ENCODE results near the gene SPATA17.

The SPATA17 gene

DNA sequence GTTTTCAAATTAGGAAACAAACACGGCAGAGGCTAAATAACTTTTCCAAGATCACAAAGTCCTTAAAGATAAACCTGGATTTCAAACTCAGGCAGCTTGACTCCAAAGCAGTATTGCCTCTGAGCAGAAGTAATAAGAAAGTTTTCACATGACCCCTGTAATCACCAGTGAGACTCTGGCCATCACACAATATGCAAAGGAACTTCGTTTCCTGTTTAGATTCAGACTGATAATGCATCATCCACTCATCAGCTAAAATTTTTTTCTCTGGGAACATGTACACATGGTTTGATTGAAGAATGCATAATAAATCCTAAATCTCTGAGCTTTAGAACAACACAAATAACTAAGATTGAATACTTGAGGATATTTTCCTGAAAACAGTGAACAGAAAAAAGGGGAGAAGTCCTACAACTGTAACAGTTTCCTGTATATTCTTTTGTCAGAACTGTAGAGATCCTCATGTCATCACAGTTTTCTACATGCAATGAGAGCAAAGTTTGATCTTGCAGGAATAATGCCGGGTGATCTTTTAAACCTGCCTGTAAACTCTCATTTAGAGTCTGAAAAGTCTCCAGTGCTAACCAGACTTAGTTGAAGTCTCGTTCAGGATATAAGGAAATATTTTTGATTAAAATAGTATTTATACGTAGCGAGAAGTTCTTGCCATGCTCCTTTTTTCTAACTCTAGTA lies 225.3 kb downstream of the SPATA17 start:
- no peak for DNase-seq (ENCODE audit: low read depth)

DNA sequence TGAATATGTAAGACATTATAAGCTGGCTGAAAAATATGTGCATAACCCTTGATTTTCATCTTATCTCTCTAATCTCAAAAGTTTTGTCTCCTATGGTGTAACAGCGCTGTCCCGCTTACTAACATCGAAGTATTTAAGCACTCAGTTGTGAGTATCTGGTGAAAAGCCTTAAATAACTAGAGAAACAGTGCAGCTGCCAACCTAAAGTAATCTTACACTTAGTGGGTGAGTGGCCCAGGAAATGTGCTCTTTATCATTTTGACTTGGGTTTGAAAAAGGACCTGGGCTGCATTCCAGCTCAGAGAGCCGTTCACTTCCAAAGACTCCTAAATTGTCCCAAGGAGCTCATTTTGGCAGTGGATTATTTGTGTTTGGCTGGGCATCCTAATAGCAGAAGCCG lies 225.9 kb downstream of the SPATA17 start:
- peak; percentile 36 for DNase-seq (ENCODE audit: low read depth)

DNA sequence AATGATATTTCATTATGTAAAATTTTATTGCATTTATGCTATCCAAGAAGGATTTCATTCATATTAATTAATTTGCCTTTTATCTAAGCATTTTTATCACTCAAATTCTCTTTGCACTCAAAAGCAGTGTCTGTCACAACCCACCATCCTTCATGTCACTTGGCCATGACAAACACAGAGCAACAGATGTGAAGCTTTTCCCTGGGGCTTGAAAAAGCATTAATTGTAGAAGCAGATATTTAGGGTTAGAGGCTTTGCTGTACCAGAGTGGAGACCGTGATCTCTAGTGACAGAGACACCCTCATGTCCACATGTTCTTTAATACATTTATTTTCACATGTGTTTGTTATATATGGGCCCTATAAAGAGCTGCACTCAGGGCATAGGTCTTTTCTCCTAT lies 230.5 kb downstream of the SPATA17 start:
- no peak for DNase-seq (ENCODE audit: low read depth)

DNA sequence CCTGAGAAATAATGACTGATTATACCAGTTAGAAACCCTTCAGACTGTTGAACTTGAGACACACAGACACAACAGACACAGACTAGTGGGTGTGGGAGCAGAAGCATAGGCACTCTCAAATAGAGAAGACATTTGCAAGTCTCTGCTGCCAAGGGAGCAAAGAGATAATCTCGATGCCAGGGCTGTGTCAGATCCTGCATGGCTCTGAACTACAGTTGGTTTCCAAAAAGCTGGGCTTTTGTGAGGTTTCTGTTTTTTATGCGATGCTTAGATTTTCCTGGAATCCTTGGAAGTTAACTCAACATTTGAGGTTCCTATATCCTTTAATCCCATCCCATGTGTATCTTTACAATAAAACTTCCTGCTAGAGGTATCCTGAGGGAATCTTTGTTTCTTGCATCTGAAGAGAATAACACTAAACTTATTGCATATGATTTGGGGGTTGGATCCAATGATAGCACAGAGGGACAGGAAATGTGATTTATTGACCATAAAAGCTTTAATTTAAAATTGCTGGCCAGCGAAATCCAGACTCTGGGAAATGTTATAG lies 236.4 kb downstream of the SPATA17 start:
- no peak for DNase-seq (ENCODE audit: low read depth)

- no peak for DNase-seq (ENCODE audit: low read depth)
Measured at GRCh38 chr1:217871955-217872354, 240.8 kb downstream of the SPATA17 start.

GRCh38 chr1:217875229-217875628 lies 244.1 kb downstream of the SPATA17 start:
- no peak for DNase-seq (ENCODE audit: low read depth)

DNA sequence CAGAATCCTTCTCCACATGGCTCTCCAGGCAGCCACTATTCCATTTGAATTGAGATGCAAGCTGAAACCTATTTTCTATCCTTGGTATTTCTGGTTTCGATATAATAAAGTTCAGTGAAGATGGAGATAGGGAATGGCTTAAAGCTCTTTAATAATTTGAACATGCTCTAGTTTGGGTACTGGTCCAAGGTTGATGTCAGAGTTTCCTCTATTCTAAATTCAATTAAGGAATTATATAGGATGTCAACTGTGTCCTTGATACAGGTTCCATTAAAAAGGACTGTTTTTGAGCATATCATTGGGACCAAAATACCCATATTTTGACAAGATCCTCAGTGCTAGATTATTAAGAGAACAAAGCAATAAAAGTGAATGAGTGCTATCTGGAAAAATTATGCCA lies 245.3 kb downstream of the SPATA17 start:
- DNase-seq (ENCODE audit: low read depth): no peak

- peak; percentile 22 for DNase-seq (ENCODE audit: low read depth)
Measured at GRCh38 chr1:217876896-217877295, 245.8 kb downstream of the SPATA17 start.

GRCh38 chr1:217881131-217881543 lies 250.0 kb downstream of the SPATA17 start:
- peak; percentile 70 for DNase-seq (ENCODE audit: low read depth)

DNA sequence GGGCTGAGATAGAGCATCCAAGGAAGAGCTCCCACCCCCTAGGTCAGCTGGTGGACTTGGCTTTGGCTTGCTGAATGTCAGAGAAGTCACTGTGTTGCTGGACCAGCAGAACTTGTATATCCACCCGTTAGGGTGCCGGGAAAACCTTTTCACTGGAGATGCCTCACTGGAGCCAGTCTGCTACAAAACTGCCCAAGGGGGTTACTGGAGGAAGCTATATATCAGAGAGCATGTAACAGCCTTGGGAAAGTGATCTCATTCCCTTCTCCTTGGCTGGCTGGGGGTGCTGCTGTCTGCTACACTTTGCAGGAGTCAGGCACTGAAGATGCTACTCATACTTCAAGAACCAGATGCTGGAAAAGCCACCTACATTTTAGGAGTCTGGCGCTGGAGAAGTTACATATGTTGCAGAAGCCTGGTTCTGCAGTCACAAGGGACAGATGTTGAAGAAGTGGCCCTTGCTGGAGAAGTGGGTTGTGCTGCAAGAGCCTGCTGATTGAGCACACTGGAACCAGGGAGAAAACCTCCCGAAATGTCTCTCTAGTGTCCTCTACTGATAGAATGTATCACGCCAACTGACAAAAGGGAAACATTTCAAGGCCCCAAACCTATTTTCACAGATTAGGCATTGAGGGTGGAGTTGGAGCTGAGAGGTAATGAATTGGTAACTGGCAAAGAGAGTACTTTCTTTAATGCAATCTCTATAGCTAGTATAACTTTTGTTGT lies 250.6 kb downstream of the SPATA17 start:
- peak; percentile 22 for DNase-seq (ENCODE audit: low read depth)

GRCh38 chr1:217885181-217885580 lies 254.0 kb downstream of the SPATA17 start:
- no peak for DNase-seq (ENCODE audit: low read depth)

DNA sequence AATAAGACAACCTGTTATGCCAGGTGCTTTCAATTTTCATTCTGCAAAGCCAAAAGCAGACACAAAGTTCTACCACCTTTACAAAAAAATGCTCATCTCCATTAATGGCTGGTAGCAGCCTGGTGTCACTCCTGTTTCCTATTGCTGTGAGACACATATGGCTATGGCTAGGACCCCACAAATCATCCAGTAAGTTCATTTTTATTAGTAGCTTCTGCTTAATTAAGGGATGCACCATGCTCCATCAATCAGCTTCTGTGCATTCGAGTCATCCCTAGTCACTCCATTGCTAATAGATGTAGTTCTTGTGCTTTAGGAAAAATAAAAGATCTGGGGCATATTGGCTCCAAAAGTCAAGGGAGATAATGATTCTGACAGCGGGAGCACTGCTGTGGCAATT lies 257.2 kb downstream of the SPATA17 start:
- no peak for DNase-seq (ENCODE audit: low read depth)

GRCh38 chr1:217889401-217889800 lies 258.3 kb downstream of the SPATA17 start:
- no peak for DNase-seq (ENCODE audit: low read depth)

- no peak for DNase-seq (ENCODE audit: low read depth)
Measured at GRCh38 chr1:217891966-217892365, 260.8 kb downstream of the SPATA17 start.

GRCh38 chr1:217892750-217893149 lies 261.6 kb downstream of the SPATA17 start:
- DNase-seq (ENCODE audit: low read depth): no peak

DNA sequence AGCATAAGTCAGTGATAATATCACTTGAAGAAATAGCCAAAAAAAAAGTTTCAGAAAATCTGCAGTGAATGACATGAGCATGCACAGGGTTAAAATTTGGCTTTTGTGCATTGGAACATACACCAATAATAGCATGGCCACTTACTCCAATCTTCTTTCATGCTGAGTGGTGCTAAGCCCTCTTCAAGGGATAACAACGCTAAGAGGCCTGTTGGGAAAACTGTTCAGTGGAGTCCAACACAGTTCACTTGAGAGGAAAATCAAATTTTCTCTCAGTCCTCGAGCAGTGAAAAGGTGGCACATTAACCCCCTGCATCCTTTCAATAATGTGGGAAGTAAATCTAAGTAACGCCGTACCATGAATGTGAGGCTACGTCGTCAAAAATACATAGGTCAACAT lies 264.7 kb downstream of the SPATA17 start:
- no peak for DNase-seq (ENCODE audit: low read depth)

- peak; percentile 62 for DNase-seq (ENCODE audit: low read depth)
Measured at GRCh38 chr1:217896490-217896889, 265.3 kb downstream of the SPATA17 start.

- no peak for DNase-seq (ENCODE audit: low read depth)
Measured at GRCh38 chr1:217897100-217897499, 266.0 kb downstream of the SPATA17 start.

- DNase-seq (ENCODE audit: low read depth): no peak
Measured at GRCh38 chr1:217899614-217900013, 268.5 kb downstream of the SPATA17 start.

DNA sequence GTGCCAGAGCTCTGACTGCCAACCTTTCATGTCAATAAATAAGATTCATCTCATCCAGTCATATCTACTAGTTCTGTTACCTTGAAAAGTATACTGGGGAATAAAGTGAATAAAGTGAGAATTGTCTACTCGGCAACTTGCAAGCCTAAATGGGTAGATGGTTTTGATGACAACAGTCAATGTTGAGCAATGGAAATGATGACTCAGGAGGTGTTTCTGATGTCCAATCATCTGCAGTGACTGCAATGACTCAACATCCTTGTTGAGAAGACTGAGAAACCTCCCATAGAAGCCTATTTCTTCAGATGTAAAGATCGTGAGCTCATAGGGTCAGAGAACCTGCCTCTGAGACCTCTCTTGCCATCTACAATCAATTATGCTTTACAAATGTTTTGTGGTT lies 276.4 kb downstream of the SPATA17 start:
- DNase-seq (ENCODE audit: low read depth): peak; percentile 59

GRCh38 chr1:217910203-217910602 lies 279.1 kb downstream of the SPATA17 start:
- DNase-seq (ENCODE audit: low read depth): no peak

DNA sequence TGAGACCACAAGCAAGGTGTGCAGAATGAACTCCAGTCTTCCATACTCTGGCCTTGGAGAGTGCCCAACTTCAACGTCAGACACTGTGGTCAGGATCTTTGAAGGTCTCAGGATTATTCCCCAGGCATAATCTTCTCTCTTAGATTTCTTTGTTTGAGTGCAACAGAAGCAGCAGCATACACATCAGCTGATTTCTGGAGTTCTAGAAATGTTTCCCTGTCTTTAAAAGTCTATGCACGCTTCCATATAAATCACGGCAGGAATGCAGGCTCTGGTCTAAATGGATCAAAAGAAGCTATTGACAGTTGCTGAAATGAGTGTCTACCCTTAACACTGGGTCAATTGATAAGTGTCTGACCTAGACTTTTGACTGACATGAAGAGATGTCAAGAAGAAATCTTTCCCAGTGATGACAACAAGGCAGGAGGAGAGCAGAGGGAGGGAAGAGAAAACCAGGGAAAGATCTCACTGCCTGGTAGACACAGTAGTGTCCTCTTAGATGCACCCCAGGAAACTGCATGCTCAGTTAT lies 279.7 kb downstream of the SPATA17 start:
- no peak for DNase-seq (ENCODE audit: low read depth)

- DNase-seq (ENCODE audit: low read depth): no peak
Measured at GRCh38 chr1:217911908-217912307, 280.8 kb downstream of the SPATA17 start.
